Measurements from ENCODE around the gene TMLHE. TPM values are rescaled to one million over a fixed set of nuclear protein-coding genes. Genes with fewer than 3 reads are reported as not detected.
"Not testable (repeated sequence)": the region's sequence is repeated elsewhere in the genome, so short reads cannot be mapped to it uniquely, and the experiment has no call there.

TMLHE gene
- total RNA-seq, 4 donors from 2014 or later = 7.9 to 16.2 (median 14.4) TPM

GRCh38 chrX:155544881-155545280 is 67.9 kb downstream of the TMLHE start:
- 42 to 47% methylated on average over 2 of the region's 2 CpGs for WGBS, 2 donors
- peaks cover 0 to 10% (median 0%) of the 10 kb centered on the region in 3 donors for H3K9me3 ChIP-seq
- H3K4me3 ChIP-seq = no peak overlapping the region
- no peak for TF ChIP-seq CTCF (IDR thresholded peaks at IDR 0.05)
- no peak for TF ChIP-seq POLR2A (IDR thresholded peaks at IDR 0.05)
- H3K4me1 ChIP-seq = no peaks in the 10 kb centered on the region
- H3K36me3 ChIP-seq = peaks cover 0 to 45% (median 0%) of the 10 kb centered on the region in 3 donors
- no peak for DNase-seq
- H3K27me3 ChIP-seq = no peaks in the 10 kb centered on the region
- intact Hi-C loops (cut with DNase I) = no loop called here
- H3K27ac ChIP-seq = no peak overlapping the region

GRCh38 chrX:155535866-155536265 is 76.9 kb downstream of the TMLHE start:
- Histone ChIP-seq H3K9me3 (no peaks in the 10 kb centered on the region), H3K27me3 (no peaks in the 10 kb centered on the region), H3K27ac (no peak overlapping the region), H3K4me3 (no peak overlapping the region), H3K4me1 (no peaks in the 10 kb centered on the region), H3K36me3 (peaks cover 0 to 4% (median 0%) of the 10 kb centered on the region in 3 donors)
- DNase-seq = no peak
- WGBS, 2 donors = 62 to 100% methylated on average over 1 of the region's 1 CpG
- intact Hi-C loops (cut with DNase I) = no loop called here
- TF ChIP-seq CTCF (IDR thresholded peaks at IDR 0.05) (no peak), POLR2A (IDR thresholded peaks at IDR 0.05) (no peak)

GRCh38 chrX:155534800-155535199 is 78.0 kb downstream of the TMLHE start:
- H3K4me1 ChIP-seq = no peaks in the 10 kb centered on the region
- no peaks in the 10 kb centered on the region for H3K9me3 ChIP-seq
- DNase-seq = no peak
- no peaks in the 10 kb centered on the region for H3K27me3 ChIP-seq
- TF ChIP-seq POLR2A (IDR thresholded peaks at IDR 0.05) (no peak), CTCF (IDR thresholded peaks at IDR 0.05) (no peak)
- no peak overlapping the region for H3K27ac ChIP-seq
- H3K36me3 ChIP-seq = no peaks in the 10 kb centered on the region
- intact Hi-C loops (cut with DNase I) = no loop called here
- H3K4me3 ChIP-seq = no peak overlapping the region

GRCh38 chrX:155527023-155527422 is 85.7 kb downstream of the TMLHE start:
- intact Hi-C loops (cut with DNase I); H3K4me3 ChIP-seq; DNase-seq; H3K4me1 ChIP-seq; H3K27ac ChIP-seq; H3K27me3 ChIP-seq: not testable (repeated sequence)
- Histone ChIP-seq H3K9me3 (peaks cover 0 to 15% (median 5%) of the 10 kb centered on the region in 3 donors), H3K36me3 (peaks cover 0 to 53% (median 0%) of the 10 kb centered on the region in 3 donors)
- 82 to 100% methylated on average over 2 of the region's 2 CpGs for WGBS, 2 donors

GRCh38 chrX:155514225-155514624 is 98.5 kb downstream of the TMLHE start:
- Histone ChIP-seq H3K36me3 (peaks cover 0 to 31% (median 0%) of the 10 kb centered on the region in 3 donors), H3K9me3 (no peaks in the 10 kb centered on the region), H3K4me1 (no peaks in the 10 kb centered on the region), H3K4me3 (no peak overlapping the region), H3K27ac (no peak overlapping the region), H3K27me3 (no peaks in the 10 kb centered on the region)
- TF ChIP-seq CTCF (IDR thresholded peaks at IDR 0.05) = no peak
- intact Hi-C loops (cut with DNase I) = no loop called here
- no peak for DNase-seq

GRCh38 chrX:155505296-155505695 is 107.5 kb downstream of the TMLHE start:
- no peak overlapping the region for H3K27ac ChIP-seq
- no peak overlapping the region for H3K4me3 ChIP-seq
- H3K27me3 ChIP-seq = no peaks in the 10 kb centered on the region
- intact Hi-C loops (cut with DNase I) = no loop called here
- DNase-seq = no peak
- no peaks in the 10 kb centered on the region for H3K4me1 ChIP-seq
- peaks cover 0 to 32% (median 0%) of the 10 kb centered on the region in 3 donors for H3K36me3 ChIP-seq
- TF ChIP-seq POLR2A (IDR thresholded peaks at IDR 0.05) (no peak), CTCF (IDR thresholded peaks at IDR 0.05) (no peak)
- H3K9me3 ChIP-seq = no peaks in the 10 kb centered on the region

GRCh38 chrX:155495134-155495533 is 117.6 kb downstream of the TMLHE start:
- H3K27me3 ChIP-seq; H3K27ac ChIP-seq; DNase-seq; intact Hi-C loops (cut with DNase I); H3K9me3 ChIP-seq; H3K4me1 ChIP-seq; H3K4me3 ChIP-seq; H3K36me3 ChIP-seq: not testable (repeated sequence)
- no CpG with 5 or more reads among the region's 2 CpGs for WGBS, 2 donors

GRCh38 chrX:155491421-155491820 is 121.3 kb downstream of the TMLHE start:
- H3K4me1 ChIP-seq; intact Hi-C loops (cut with DNase I); H3K36me3 ChIP-seq; H3K27ac ChIP-seq; H3K27me3 ChIP-seq; H3K4me3 ChIP-seq; H3K9me3 ChIP-seq; DNase-seq: not testable (repeated sequence)
- WGBS, 2 donors = no CpG with 5 or more reads among the region's 3 CpGs

GRCh38 chrX:155477136-155477535 is 135.6 kb downstream of the TMLHE start:
- H3K4me3 ChIP-seq; H3K4me1 ChIP-seq; DNase-seq; intact Hi-C loops (cut with DNase I); H3K27me3 ChIP-seq; H3K9me3 ChIP-seq; H3K27ac ChIP-seq; H3K36me3 ChIP-seq: not testable (repeated sequence)
- WGBS, 2 donors = no CpG with 5 or more reads among the region's 7 CpGs
